ENCODE results near the gene PAGE5.

The PAGE5 gene

GRCh38 chrX:55220119-55220794 lies at the start of gene PAGE5:
PAGE5 (plus strand) TSS chrX:55220346; CDS start chrX:55221383, 1,037 bp downstream.
- no peak for DNase-seq

DNA sequence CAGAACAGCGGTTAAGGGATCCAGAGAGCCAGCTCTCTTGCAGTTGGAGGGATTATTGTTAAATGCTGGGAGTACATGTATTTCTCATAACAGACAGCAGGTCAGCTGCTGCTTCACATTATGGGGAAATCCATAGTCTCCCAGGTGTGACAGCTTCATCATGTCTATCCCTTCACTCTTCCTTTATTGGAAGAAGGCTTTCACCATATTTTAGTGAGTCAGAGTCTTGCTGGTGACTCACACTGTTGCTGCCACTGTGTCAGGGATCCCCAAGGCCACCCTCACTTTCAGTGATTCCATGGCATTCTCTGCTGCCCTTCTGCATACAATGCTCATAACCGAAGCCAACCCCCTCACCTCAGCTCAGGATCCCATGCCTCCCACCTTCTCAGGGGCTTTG lies 32.9 kb upstream of the PAGE5 start:
- no peak for DNase-seq

DNA sequence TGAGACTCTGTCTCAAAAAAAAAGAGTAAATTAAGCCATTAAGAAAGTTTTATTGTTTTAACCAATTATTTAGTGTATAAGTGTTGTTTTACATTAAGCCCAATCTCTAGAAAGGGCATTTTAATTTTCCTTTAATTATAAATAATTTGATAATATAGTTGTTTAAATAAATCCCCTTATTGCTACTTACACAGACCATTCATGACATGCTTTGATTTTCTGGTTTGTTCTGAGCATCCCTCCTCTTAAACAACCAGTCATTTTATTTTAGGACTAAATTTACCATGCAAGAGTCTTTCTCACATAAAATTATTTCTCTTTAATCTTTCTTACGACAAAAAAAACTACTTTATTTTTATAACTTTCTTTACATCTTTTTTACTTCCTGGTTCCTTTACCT lies 23.5 kb upstream of the PAGE5 start:
- no peak for DNase-seq

DNA sequence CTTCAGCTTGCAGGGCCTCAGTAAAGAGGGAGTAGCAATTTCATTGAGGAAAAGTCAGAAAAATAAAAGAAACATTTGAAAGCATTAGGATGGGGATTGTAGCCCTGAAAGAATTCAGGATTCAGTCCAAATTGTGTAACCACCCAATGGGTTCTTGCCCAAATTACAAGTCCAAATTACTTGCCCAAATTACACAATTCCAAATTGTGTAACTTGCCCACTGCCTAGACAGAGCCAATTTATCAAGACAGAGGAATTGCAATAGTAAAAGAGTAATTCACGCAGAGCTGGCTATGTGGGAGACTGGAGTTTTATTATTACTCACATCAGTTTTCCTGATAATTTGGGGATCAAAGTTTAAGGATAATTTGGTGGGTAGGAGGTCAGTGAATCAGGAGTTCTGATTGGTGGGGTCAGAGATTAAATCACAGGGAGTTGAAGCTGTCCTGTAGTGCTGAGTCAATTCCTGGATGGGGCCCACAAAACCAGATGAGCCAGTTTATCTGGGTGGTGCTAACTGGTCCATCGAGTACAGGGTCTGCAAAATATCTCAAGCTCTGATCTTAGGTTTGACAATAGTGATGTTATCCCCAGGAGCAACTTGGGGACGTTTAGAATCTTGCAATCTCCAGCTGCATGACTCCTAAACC lies 18.1 kb upstream of the PAGE5 start:
- no peak for DNase-seq

- no peak for DNase-seq
Measured at GRCh38 chrX:55206162-55206941, 13.8 kb upstream of the PAGE5 start.

DNA sequence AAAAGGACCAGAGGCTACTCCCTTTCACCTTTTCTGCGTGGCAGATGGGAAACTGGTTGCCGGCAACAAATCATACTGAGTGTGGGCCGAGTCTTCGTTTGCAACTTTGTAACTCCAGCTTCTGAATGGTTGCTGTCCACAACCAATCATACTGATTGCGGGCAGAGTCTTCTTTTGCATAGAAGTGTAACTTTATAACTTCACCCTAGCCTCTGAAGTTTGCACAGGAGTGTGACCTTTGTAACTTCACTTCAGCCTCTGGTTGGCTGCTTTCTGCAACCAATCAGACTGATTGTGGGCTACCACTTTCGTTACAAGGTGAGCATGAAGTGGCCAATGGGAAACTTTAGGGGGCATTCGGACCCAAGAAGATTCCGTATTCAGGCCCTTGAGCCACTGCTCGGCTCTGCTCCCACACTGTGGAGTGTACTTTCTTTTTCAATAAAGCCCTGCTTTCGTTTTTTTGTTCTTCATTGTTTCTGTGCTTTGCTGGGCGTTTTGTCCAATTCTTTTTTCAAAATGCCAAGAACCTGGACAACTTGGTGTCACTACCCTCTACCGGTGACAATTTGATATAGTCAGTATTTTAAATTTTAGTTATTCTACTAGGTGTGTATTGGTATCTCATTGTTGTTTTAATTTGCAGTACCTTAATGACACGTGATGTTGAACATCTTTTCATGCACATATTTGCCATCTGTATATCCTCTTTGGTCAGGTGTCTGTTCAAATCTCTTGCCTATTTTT lies 9.0 kb upstream of the PAGE5 start:
- no peak for DNase-seq

DNA sequence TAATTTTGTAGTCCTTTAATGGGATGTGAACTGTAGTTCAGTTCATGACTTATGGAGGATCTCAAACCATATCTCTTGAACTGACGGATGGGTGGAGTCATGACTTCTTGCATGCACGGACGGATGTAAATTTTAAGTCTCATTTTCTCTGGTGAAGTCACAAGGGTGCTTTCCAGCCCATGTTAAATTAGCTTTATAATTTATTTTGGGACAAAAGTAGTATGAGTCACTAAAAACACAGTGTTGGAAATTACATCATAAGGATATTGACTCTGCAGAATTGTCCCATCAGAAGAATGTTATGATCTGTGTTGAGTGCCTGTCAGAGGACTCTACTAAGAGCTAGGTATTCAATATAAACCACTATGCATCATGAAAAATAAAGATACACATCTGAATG lies 6.8 kb upstream of the PAGE5 start:
- DNase-seq, result no peak

DNA sequence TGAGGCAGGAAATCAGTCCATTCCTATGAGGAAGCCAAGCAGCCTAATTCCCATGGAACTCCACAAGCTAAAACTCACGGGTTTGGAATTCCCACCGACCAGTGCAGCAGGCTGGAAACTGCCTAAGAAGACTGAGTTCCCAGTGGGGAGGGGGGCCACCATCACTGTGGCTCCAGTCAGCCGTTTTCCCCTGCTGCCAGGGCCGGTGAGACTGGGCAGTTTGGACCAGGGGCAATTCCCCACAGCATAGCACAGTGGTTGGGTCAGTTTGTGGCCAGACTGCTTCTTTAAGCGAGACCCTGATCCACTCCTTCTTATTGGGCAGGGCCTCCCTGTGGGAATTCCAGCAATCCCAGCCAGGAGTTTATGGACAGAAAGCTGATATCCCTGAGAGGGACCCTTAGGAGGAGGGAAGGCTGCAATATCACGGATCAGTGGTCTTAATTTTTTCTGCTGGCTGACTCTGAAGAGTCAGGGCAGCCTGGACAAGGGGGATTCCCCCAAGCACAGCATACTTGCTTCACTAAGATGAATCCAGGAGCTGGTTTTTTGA lies 20.7 kb downstream of the PAGE5 start:
- no peak for DNase-seq

- no peak for DNase-seq
Measured at GRCh38 chrX:55253528-55253927, 33.4 kb downstream of the PAGE5 start.

DNA sequence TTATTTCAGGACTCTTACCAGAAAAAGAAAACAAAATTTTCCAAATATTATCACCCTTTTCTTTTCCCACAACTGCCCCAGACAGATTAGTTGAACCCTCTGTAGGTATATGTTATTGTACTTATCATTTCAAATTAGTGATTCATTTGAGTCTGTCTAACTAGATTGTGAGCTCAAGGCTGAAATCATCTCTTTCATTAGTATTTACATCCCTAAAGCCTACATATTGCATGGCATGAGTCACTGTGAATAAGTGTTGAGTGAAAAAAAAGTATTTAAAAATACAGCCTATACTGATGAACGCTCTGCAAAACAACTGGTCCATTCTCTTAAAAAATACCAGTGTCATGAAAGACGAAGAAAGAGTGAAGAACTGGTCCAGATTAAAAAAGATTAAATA lies 40.7 kb downstream of the PAGE5 start:
- DNase-seq, result no peak

GRCh38 chrX:55264816-55265215 lies 44.7 kb downstream of the PAGE5 start, which contains the start of gene PAGE3:
PAGE3 (minus strand) TSS chrX:55264916; CDS start chrX:55263903, 1,013 bp downstream.
- DNase-seq, result no peak
